ENCODE results near the gene PLXNA1.

PLXNA1 gene
- long read RNA-seq, full-length matches to known transcripts: 1 of 27 reads
- long read RNA-seq, partial matches to known transcripts: 5 of 27 reads
- long read RNA-seq, other reads (novel, unspliced or antisense): 21 of 27 reads

- H3K27ac ChIP-seq (replicated peaks): peak within 1 kb of the TSS; percentile 59
- TF ChIP-seq REST (IDR thresholded peaks at IDR 0.05; ENCODE audit: insufficient replicate concordance, low read depth) (no peak), POLR2AphosphoS5 (IDR thresholded peaks at IDR 0.05; ENCODE audit: low read depth) (no peak), GABPA (IDR thresholded peaks at IDR 0.05; ENCODE audit: low read depth) (no peak), CTCF (IDR thresholded peaks at IDR 0.05; ENCODE audit: insufficient read depth, low read length) (peak; percentile 70)
- DNase-seq (ENCODE audit: low read depth in 1 of 2, low spot score in 1 of 2): peak; percentile 56 to 67
- peaks cover 11% of the 10 kb centered on the region for H3K27me3 ChIP-seq (ENCODE audit: insufficient read depth, poor library complexity, severe bottlenecking)
- H3K4me3 ChIP-seq (replicated peaks; ENCODE audit: insufficient read depth, low read length): peak within 1 kb of the TSS; percentile 35
Measured at GRCh38 chr3:126982471-126983175, at the start of gene PLXNA1. Gene PLXNA1 (plus strand): TSS chr3:126983115. CDS start chr3:126988594, 5,479 bp downstream.

GRCh38 chr3:126934031-126934531, 48.8 kb upstream of the PLXNA1 start:
- DNase-seq (ENCODE audit: low read depth in 1 of 2, low spot score in 1 of 2): no peak
- Histone ChIP-seq H3K27me3 (ENCODE audit: insufficient read depth, poor library complexity, severe bottlenecking) (no peaks in the 10 kb centered on the region), H3K27ac (replicated peaks) (no peak overlapping the region), H3K4me3 (replicated peaks; ENCODE audit: insufficient read depth, low read length) (no peak overlapping the region)
- no peak for TF ChIP-seq POLR2AphosphoS5 (IDR thresholded peaks at IDR 0.05; ENCODE audit: low read depth)
- no peak for TF ChIP-seq GABPA (IDR thresholded peaks at IDR 0.05; ENCODE audit: low read depth)
- TF ChIP-seq SPI1 (IDR thresholded peaks at IDR 0.05; ENCODE audit: borderline replicate concordance, low read depth): no peak
- TF ChIP-seq CTCF (IDR thresholded peaks at IDR 0.05; ENCODE audit: insufficient read depth, low read length): no peak
- TF ChIP-seq REST (IDR thresholded peaks at IDR 0.05; ENCODE audit: insufficient replicate concordance, low read depth): no peak

- no peak overlapping the region for H3K4me3 ChIP-seq (replicated peaks; ENCODE audit: insufficient read depth, low read length)
- H3K27me3 ChIP-seq (ENCODE audit: insufficient read depth, poor library complexity, severe bottlenecking): no peaks in the 10 kb centered on the region
- no peak for DNase-seq (ENCODE audit: low read depth in 1 of 2, low spot score in 1 of 2)
- TF ChIP-seq REST (IDR thresholded peaks at IDR 0.05; ENCODE audit: insufficient replicate concordance, low read depth): no peak
- TF ChIP-seq SPI1 (IDR thresholded peaks at IDR 0.05; ENCODE audit: borderline replicate concordance, low read depth): no peak
- no peak for TF ChIP-seq CTCF (IDR thresholded peaks at IDR 0.05; ENCODE audit: insufficient read depth, low read length)
- TF ChIP-seq GABPA (IDR thresholded peaks at IDR 0.05; ENCODE audit: low read depth): no peak
- TF ChIP-seq POLR2AphosphoS5 (IDR thresholded peaks at IDR 0.05; ENCODE audit: low read depth): no peak
- H3K27ac ChIP-seq (replicated peaks): no peak overlapping the region
Measured at GRCh38 chr3:126934991-126935390, 47.9 kb upstream of the PLXNA1 start.

Data from HL-60 (cell line).